Sigmoid colon (tissue), 7 donors: ENCODE data around the gene ZMIZ1. TPM values are rescaled to one million over a fixed set of nuclear protein-coding genes. Genes with fewer than 3 reads are reported as not detected.

Experiments used
- DNase-seq: peaks from one replicate; pipeline ENCODE4 v3.0.0-alpha.2; 2019
- H3K27ac ChIP-seq, 4 donors: fragments of 200-600 bp; sonication (generic); one replicate each; pipeline ENCODE4 v1.5.1; 2016 to 2019; ENCODE audit warnings: mild to moderate bottlenecking in 1 of 4
- H3K27me3 ChIP-seq, 3 donors: fragments of 200-600 bp; sonication (generic); one replicate each; pipeline ENCODE4 v1.5.1; 2019; ENCODE audit warnings: mild to moderate bottlenecking in 1 of 3
- H3K36me3 ChIP-seq, 4 donors: fragments of 200-600 bp; sonication (generic); one replicate each; pipeline ENCODE4 v1.5.1; 2016 to 2019
- H3K4me1 ChIP-seq, 4 donors: fragments of 200-600 bp; sonication (generic); one replicate each; pipeline ENCODE4 v1.5.1; 2017 to 2019
- H3K4me3 ChIP-seq, 4 donors: fragments of 200-600 bp; sonication (generic); one replicate each; pipeline ENCODE4 v1.5.1; 2017 to 2019; ENCODE audit warnings: mild to moderate bottlenecking in 2 of 4, moderate library complexity in 1 of 4
- H3K9me3 ChIP-seq, 4 donors: fragments of 200-600 bp in 3 of 4; sonication (generic) in 3 of 4; one replicate each; pipeline versions ENCODE4 v1.5.1 to v1.6.1; 2013 to 2019
- CTCF ChIP-seq, 4 experiments: fragments of 450-650 bp in 3 of 4; fragments of 200-600 bp in 1 of 4; IDR thresholded peaks; one replicate each; pipeline ENCODE4 v1.5.1; 2016 to 2019; ENCODE audit warnings: antibody characterized with exemption in 4 of 4, mild to moderate bottlenecking in 3 of 4, moderate library complexity in 2 of 4
- EP300 ChIP-seq, 4 donors: sonication (generic); formaldehyde crosslinking; IDR thresholded peaks; one replicate each; pipeline ENCODE4 v1.6.1; 2017; ENCODE audit warnings: antibody characterized with exemption in 4 of 4
- POLR2A ChIP-seq, 2 donors: fragments of 450-650 bp; IDR thresholded peaks; one replicate each; pipeline ENCODE4 v1.6.1; 2016; ENCODE audit warnings: antibody characterized with exemption in 2 of 2, mild to moderate bottlenecking in 2 of 2, moderate library complexity in 2 of 2
- POLR2AphosphoS5 ChIP-seq, 4 donors: sonication (generic); formaldehyde crosslinking; IDR thresholded peaks; one replicate each; pipeline ENCODE4 v1.6.1; 2017; ENCODE audit warnings: antibody characterized with exemption in 4 of 4
- WGBS, 2 donors: extraction: QIAGEN DNeasy Blood & Tissue Kit; methylation state at CpG; one replicate each; pipeline ENCODE4 v1.1.7; 2013; 5-methylcytosine and 5-hydroxymethylcytosine counted together
- intact Hi-C: fragments of 100-400 bp; cut with DNase I; formaldehyde crosslinking; loops from one replicate; pipeline ENCODE4 v1.15.1; 2023
- polyA plus RNA-seq, 3 donors: library from polyadenylated mRNA; stranded (reverse); fragments of 200-250 nt; gene quantifications; one replicate each; pipeline ENCODE4 v1.2.3, GENCODE V29; 2013
- total RNA-seq, 4 donors: library from RNA; depleted of rRNA; stranded (reverse); fragments of >200 nt; gene quantifications; one replicate each; pipeline ENCODE4 v1.1.0, GENCODE V29; 2016
- donor health status: healthy with polysubstance abuse.
- donor health status: Bipolar disorder and iron deficiency.
- donor health status: healthy.

The ZMIZ1 gene
- total and polyA plus RNA-seq, 7 donors: 17.4 to 49.3 (median 31.5) TPM

DNA sequence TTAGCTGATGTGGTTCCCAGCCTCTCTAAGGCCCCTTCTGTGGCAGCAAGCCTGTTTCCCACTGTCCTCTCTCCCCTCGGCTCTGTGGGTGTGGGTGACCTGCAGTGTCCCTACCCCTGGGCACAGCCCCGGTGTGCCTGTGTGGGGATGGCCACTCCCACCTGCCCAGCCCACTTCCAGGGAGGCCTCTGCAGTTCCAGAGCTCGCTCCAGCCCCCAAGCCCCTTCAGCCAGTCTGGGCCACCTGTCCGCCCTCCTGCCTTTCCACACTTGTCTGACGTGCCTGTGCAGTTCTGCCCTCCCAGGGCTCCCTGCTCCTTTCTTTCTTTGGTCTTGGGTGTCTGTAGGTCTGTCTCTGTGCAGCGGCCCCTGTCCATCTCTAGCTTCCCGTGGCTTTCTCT is 151.5 kb downstream of the ZMIZ1 start:
- peak overlapping the region; percentile 33 to 96 (median 90) for H3K27ac ChIP-seq
- peaks cover 12 to 28% (median 21%) of the 10 kb centered on the region in 4 donors for H3K36me3 ChIP-seq
- H3K4me3 ChIP-seq: no peak overlapping the region
- H3K4me1 ChIP-seq: peaks cover 0 to 87% (median 81%) of the 10 kb centered on the region in 4 donors
- intact Hi-C loops: no loop called here
- DNase-seq: no peak
- 79 to 82% methylated on average over 7 of the region's 7 CpGs for WGBS, 2 donors
- H3K27me3 ChIP-seq: no peaks in the 10 kb centered on the region
- H3K9me3 ChIP-seq: no peaks in the 10 kb centered on the region
- no peak for TF ChIP-seq CTCF (IDR thresholded peaks at IDR 0.05)
- TF ChIP-seq POLR2AphosphoS5 (IDR thresholded peaks at IDR 0.05): no peak
- TF ChIP-seq POLR2A (IDR thresholded peaks at IDR 0.05): no peak
- no peak for TF ChIP-seq EP300 (IDR thresholded peaks at IDR 0.05)

- intact Hi-C loops: no loop called here
- Histone ChIP-seq H3K4me1 (peaks cover 0 to 96% (median 91%) of the 10 kb centered on the region in 4 donors), H3K9me3 (no peaks in the 10 kb centered on the region), H3K36me3 (peaks cover 6 to 17% (median 11%) of the 10 kb centered on the region in 4 donors), H3K4me3 (no peak overlapping the region), H3K27ac (peak overlapping the region; percentile 81 to 96 (median 90)), H3K27me3 (no peaks in the 10 kb centered on the region)
- DNase-seq: peak; percentile 95
- 70 to 77% methylated on average over 38 of the region's 38 CpGs for WGBS, 2 donors
- TF ChIP-seq EP300 (IDR thresholded peaks at IDR 0.05): peak; percentile 52 to 93 (median 86)
- TF ChIP-seq POLR2A (IDR thresholded peaks at IDR 0.05): no peak
- TF ChIP-seq POLR2AphosphoS5 (IDR thresholded peaks at IDR 0.05): peak; percentile 52 to 89 (median 68)
- peak in 1 of 4 experiments; percentile 17 for TF ChIP-seq CTCF (IDR thresholded peaks at IDR 0.05)
Observed at GRCh38 chr10:79221110-79222051, 152.6 kb downstream of the ZMIZ1 start.

DNA sequence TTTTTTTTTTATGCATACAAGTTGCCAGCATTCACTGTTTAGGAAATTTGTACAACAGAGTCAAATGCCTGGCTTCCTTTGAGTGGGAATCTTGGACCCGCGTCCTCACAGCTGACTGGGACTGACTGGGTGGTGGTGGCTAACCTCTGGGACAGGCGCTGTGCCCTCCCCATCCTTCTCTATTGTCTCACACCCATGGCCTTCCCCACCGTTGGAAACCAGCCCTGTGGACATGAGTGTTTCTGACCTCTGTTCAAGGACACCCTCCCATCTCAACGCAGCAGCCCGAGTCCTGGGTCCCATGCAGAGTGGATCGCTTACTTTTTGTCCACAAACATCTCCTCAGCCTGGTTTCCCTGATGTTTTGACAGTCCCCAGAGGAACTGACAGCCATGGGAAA is 153.4 kb downstream of the ZMIZ1 start:
- H3K27me3 ChIP-seq: no peaks in the 10 kb centered on the region
- no peak overlapping the region for H3K4me3 ChIP-seq
- DNase-seq: peak; percentile 74
- peaks cover 0 to 10% (median 7%) of the 10 kb centered on the region in 4 donors for H3K36me3 ChIP-seq
- no peaks in the 10 kb centered on the region for H3K9me3 ChIP-seq
- intact Hi-C loops: no loop called here
- peaks cover 0 to 99% (median 96%) of the 10 kb centered on the region in 4 donors for H3K4me1 ChIP-seq
- peak overlapping the region; percentile 81 to 96 (median 90) for H3K27ac ChIP-seq
- no peak for TF ChIP-seq CTCF (IDR thresholded peaks at IDR 0.05)
- no peak for TF ChIP-seq POLR2AphosphoS5 (IDR thresholded peaks at IDR 0.05)
- 80 to 82% methylated on average over 7 of the region's 7 CpGs for WGBS, 2 donors

DNA sequence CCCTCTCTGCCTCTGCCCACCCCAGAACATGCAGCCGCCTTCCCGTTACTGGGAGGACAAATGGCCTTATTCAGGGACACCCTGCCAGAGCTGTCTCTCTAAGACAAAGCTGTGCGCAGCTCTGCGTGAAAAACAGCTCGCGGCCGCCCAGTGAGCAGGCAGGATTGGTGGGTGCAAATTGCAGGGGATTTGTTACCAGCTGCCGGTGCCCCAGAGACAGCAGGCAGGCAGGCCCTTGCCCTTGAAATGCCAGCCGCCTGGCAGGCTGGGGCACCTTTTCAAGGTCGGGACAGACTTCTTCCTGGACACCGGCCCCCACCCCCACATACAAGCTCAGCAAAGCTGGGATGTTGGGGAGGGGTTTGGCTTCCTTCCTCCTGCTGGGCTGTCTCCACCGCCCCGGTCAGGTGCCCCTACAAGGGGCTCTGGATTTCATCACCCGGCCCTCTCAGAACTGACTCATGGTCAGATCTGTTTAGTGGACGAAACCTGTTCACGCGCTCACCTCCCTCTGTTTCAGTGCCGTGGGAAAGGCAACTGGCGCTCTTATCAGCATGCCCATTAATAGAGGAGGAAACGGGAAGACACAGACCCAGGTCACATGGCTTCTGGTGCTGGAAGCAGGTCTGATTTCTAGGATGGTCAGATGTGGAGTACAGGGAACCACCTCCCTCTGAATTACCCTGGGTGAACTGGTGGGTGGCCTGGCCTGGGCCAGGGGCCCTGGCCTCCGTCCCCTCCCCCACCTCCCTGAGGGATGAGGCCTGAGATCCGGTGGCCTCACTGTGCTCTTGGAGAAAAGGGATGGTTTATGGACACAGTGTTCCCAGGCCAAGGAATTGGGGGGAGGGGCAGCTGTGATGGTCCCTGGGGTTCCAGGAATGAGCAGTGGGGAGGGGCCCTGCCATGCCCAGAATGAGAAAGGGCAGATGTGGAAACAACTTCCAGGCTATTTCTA is 154.6 kb downstream of the ZMIZ1 start:
- WGBS, 2 donors: 80 to 92% methylated on average over 22 of the region's 22 CpGs

More for the DNA sequence above, 154.6 kb downstream of the ZMIZ1 start:
- peak overlapping the region; percentile 81 to 96 (median 90) for H3K27ac ChIP-seq
- TF ChIP-seq POLR2AphosphoS5 (IDR thresholded peaks at IDR 0.05) (peak; percentile 79 to 90 (median 87)), CTCF (IDR thresholded peaks at IDR 0.05) (no peak), EP300 (IDR thresholded peaks at IDR 0.05) (peak; percentile 83 to 98 (median 92)), POLR2A (IDR thresholded peaks at IDR 0.05) (no peak)
- H3K9me3 ChIP-seq: no peaks in the 10 kb centered on the region
- H3K4me3 ChIP-seq: peak overlapping the region in 1 of 4 donors; percentile 10
- peaks cover 0 to 100% (median 100%) of the 10 kb centered on the region in 4 donors for H3K4me1 ChIP-seq
- no peaks in the 10 kb centered on the region for H3K27me3 ChIP-seq
- H3K36me3 ChIP-seq: peaks cover 0 to 5% (median 0%) of the 10 kb centered on the region in 4 donors
- intact Hi-C loops: loop anchor here (1.0 to 2.0 kb wide), 2 partner anchors 15 to 52 kb away; no protein-coding TSS in a partner anchor
- DNase-seq: peak; percentile 96
